CD4-positive, alpha-beta T cell (primary cell): ENCODE results near the gene PFKM. TPM values are rescaled to one million over a fixed set of nuclear protein-coding genes. Genes with fewer than 3 reads are reported as not detected.

Experiments
- ATAC-seq: fragments of 200-7000 bp; cut with Tn5 transposase; one replicate; pipeline ENCODE4 v1.10.0; 2022; ENCODE audit warnings: mild to moderate bottlenecking; ENCODE audit not compliant: poor library complexity
- CTCF ChIA-PET: fragments of 350-600 bp; sonication (Branson Sonifier 250); formaldehyde crosslinking; loops from one replicate; lab custom pipeline; 2021; ENCODE audit warnings: antibody characterized with exemption, inconsistent platforms; lab: Charles Lee
- POLR2A ChIA-PET: fragments of 350-600 bp; sonication (Branson Sonifier 250); formaldehyde crosslinking; loops from one replicate; lab custom pipeline; 2021; ENCODE audit warnings: antibody characterized with exemption, inconsistent platforms; lab: Charles Lee
- DNase-seq, 14 experiments: peaks; one replicate each; pipeline ENCODE4 v3.0.0-alpha.2; 2013 to 2020; ENCODE audit warnings: mixed read lengths in 2 of 14
- H3K27ac ChIP-seq, 2 donors: one replicate each; pipeline versions ENCODE4 v1.5.1 to v1.7.0; 2013; ENCODE audit warnings: low read length in 2 of 2, low read depth in 1 of 2, mild to moderate bottlenecking in 1 of 2
- H3K27me3 ChIP-seq, 2 experiments: 1 replicate in 1 of 2; 2 replicates in 1 of 2; pipeline versions ENCODE4 v1.6.1 to v1.7.0; 2013; ENCODE audit warnings: low read length in 2 of 2, control low read depth in 1 of 2, mild to moderate bottlenecking in 1 of 2, moderate library complexity in 1 of 2; ENCODE audit not compliant: insufficient read depth in 2 of 2, control insufficient read depth in 1 of 2
- H3K36me3 ChIP-seq: one replicate; pipeline ENCODE4 v1.6.1; 2013; ENCODE audit warnings: low read length, control low read depth; ENCODE audit not compliant: insufficient read depth
- H3K4me1 ChIP-seq: one replicate; pipeline ENCODE4 v1.6.1; 2013; ENCODE audit warnings: low read length, control low read depth; ENCODE audit not compliant: insufficient read depth
- H3K4me3 ChIP-seq: one replicate; pipeline ENCODE4 v1.5.1; 2013; ENCODE audit warnings: mild to moderate bottlenecking, low read length, moderate library complexity
- H3K9me3 ChIP-seq, 2 experiments: 1 replicate in 1 of 2; 2 replicates in 1 of 2; pipeline versions ENCODE4 v1.6.1 to v1.7.0; 2013; ENCODE audit warnings: low read length in 2 of 2, mild to moderate bottlenecking in 2 of 2, control low read depth in 1 of 2, moderate library complexity in 1 of 2; ENCODE audit not compliant: control insufficient read depth in 1 of 2, insufficient read depth in 1 of 2
- H3K27ac Mint-ChIP-seq: one replicate; pipeline ENCODE4 v1.8.0; 2020; ENCODE audit warnings: mixed read lengths
- H3K27me3 Mint-ChIP-seq: one replicate; pipeline ENCODE4 v1.8.0; 2021; ENCODE audit warnings: mixed read lengths
- H3K36me3 Mint-ChIP-seq: one replicate; pipeline ENCODE4 v1.8.0; 2021; ENCODE audit warnings: low read depth, mixed read lengths
- H3K4me1 Mint-ChIP-seq: one replicate; pipeline ENCODE4 v1.8.0; 2021; ENCODE audit warnings: low read depth, mixed read lengths
- H3K4me3 Mint-ChIP-seq: one replicate; pipeline ENCODE4 v1.8.0; 2020; ENCODE audit warnings: mild to moderate bottlenecking, mixed read lengths
- H3K9me3 Mint-ChIP-seq: one replicate; pipeline ENCODE4 v1.8.0; 2020; ENCODE audit warnings: mixed read lengths
- CTCF ChIP-seq: fragments of 200-600 bp; IDR thresholded peaks from one replicate; pipeline ENCODE4 v1.8.0; 2022; ENCODE audit warnings: antibody characterized with exemption, mild to moderate bottlenecking
- intact Hi-C, 2 experiments: fragments of 100-400 bp; cut with DNase I in 1 of 2; cut with micrococcal nuclease in 1 of 2; formaldehyde crosslinking; loops; one replicate each; pipeline versions ENCODE4 v1.15.1 to v1.9.0; 2023 to 2025; cut with DNase I, micrococcal nuclease
- polyA plus RNA-seq, 2 donors: library from polyadenylated mRNA; unstranded; fragments of 120-200 nt; gene quantifications; one replicate each; pipeline ENCODE4 v1.2.1, GENCODE V29; 2013
- total RNA-seq, 174 experiments: library from RNA in 2 of 174; stranded (reverse) in 2 of 174; gene quantifications; one replicate each; pipeline ENCODE4 v1.2.3 and lab custom pipeline; 2021 to 2026

The PFKM gene
- total RNA-seq = 1 to 10 TPM; 9.3 to 9.4 TPM
- 9.1 TPM for polyA plus RNA-seq (2013, experiment 1 of 2)
- 15.8 TPM for polyA plus RNA-seq (2013, experiment 2 of 2)
- total RNA-seq (lab: John Stamatoyannopoulos, UW) = 6.6 to 153 (median 18.7) reads per million in 172 experiments

DNA sequence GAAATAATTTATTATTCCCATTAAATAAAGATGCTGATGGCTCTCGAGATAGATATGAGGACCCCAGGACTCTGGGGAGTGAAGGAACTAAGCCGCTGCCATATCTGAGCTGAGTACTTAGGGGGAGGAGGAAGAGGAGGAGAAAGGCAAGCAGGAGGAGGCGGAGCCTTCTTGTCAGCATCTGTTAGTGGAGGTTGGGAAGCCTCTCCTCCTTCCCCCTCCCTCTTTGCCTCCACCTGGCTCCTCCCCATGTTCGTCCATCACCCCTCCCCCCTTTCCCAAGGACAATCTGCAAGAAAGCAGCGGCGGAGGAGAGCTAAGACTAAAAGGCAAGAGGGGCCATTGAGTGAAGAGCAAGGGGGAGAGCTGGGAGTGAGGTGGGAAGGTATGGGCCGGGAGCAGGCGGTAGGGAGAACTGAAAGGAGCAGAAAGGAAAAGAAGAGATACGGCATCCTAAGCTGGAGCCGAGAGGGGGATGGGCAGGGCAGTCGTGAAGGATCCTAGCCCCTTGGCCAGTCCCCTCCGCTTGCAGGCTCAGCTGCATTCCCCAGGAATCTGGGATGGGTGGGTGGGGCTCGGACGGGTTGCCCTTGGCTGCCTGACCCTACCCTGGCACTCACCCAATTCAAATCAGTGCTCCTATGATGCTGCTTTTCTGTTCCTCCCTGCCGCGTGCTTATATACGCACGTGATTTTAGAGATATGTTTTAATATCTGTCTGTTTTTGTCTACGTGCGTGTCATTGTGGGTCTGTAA is at the start of gene PFKM:
Gene PFKM (plus strand): TSS at position 287 of the 756 bp plus-strand sequence. CDS start 3,411 bp downstream, outside the sequence.
- H3K27me3 Mint-ChIP-seq = peaks cover 17% of the 10 kb centered on the region
- Histone ChIP-seq H3K36me3 (peaks cover 4% of the 10 kb centered on the region), H3K27ac (no peak within 1 kb of the TSS), H3K4me3 (peak within 1 kb of the TSS; percentile 74), H3K9me3 (no peaks in the 10 kb centered on the region), H3K27me3 (no peaks in the 10 kb centered on the region), H3K4me1 (peaks cover 15% of the 10 kb centered on the region)
- ATAC-seq = peak; percentile 98
- H3K4me1 Mint-ChIP-seq = peaks cover 29% of the 10 kb centered on the region
- peaks cover 13% of the 10 kb centered on the region for H3K36me3 Mint-ChIP-seq
- peak; percentile 37 to 88 (median 56) for DNase-seq
- intact Hi-C loops = no loop called here
- ChIA-PET POLR2A (interaction anchor here (0.6 to 2.2 kb wide), 4 partner anchors 13 to 81 kb away, joined by 4 to 19 read pairs (median 8); partner anchors contain the start of genes ASB8 and SENP1), CTCF (interaction anchor here (0.9 kb wide), 1 partner anchor 32 kb away, joined by 4 read pairs; no protein-coding TSS in a partner anchor)
- H3K9me3 Mint-ChIP-seq = no peaks in the 10 kb centered on the region
- peak within 1 kb of the TSS; percentile 52 for H3K27ac Mint-ChIP-seq
- no peak for TF ChIP-seq CTCF
- H3K4me3 Mint-ChIP-seq = peak within 1 kb of the TSS; percentile 98

GRCh38 chr12:48070033-48070432 is 49.1 kb upstream of the PFKM start:
- Mint-ChIP-seq H3K9me3 (no peaks in the 10 kb centered on the region), H3K36me3 (peaks cover 84% of the 10 kb centered on the region), H3K27me3 (no peaks in the 10 kb centered on the region), H3K4me3 (no peak overlapping the region), H3K4me1 (no peaks in the 10 kb centered on the region), H3K27ac (no peak overlapping the region)
- intact Hi-C loops = no loop called here
- Histone ChIP-seq H3K9me3 (no peaks in the 10 kb centered on the region), H3K4me3 (no peak overlapping the region), H3K36me3 (peaks cover 72% of the 10 kb centered on the region), H3K27me3 (no peaks in the 10 kb centered on the region), H3K4me1 (no peaks in the 10 kb centered on the region), H3K27ac (no peak overlapping the region)
- no peak for ATAC-seq
- CTCF ChIA-PET = no interaction called here
- POLR2A ChIA-PET = no interaction called here
- no peak for DNase-seq
- no peak for TF ChIP-seq CTCF

DNA sequence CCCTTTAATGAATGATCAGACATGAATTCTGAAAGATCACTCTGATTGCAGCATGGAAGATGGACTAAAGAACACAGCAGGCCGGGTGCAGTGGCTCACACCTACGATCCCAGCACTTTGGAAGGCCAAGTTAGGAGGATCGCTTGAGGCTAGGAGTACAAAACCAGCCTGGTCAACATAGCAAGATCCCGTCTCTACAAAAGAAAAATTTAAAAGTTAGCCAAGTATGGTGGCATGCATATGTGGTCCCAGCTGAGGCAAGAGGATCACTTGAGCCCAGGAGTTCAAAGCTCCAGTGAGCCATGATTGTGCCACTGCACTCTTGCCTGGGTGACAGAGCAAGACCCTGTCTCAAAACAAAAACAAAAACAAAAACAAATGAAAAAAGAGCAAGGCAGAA is 48.4 kb upstream of the PFKM start:
- CTCF ChIA-PET = no interaction called here
- no peak for DNase-seq
- Mint-ChIP-seq H3K27ac (no peak overlapping the region), H3K4me3 (no peak overlapping the region), H3K4me1 (no peaks in the 10 kb centered on the region), H3K36me3 (peaks cover 83% of the 10 kb centered on the region), H3K27me3 (no peaks in the 10 kb centered on the region), H3K9me3 (no peaks in the 10 kb centered on the region)
- H3K27me3 ChIP-seq = no peaks in the 10 kb centered on the region
- H3K9me3 ChIP-seq = no peaks in the 10 kb centered on the region
- no peak for ATAC-seq
- no peak for TF ChIP-seq CTCF
- H3K4me1 ChIP-seq = no peaks in the 10 kb centered on the region
- no peak overlapping the region for H3K27ac ChIP-seq
- POLR2A ChIA-PET = interaction anchor here (0.7 kb wide), 1 partner anchor 179 kb away, joined by 5 read pairs; no protein-coding TSS in a partner anchor
- H3K4me3 ChIP-seq = no peak overlapping the region
- H3K36me3 ChIP-seq = peaks cover 66% of the 10 kb centered on the region
- intact Hi-C loops = no loop called here
